Measurements from ENCODE around the gene LEMD2.

LEMD2 gene

DNA sequence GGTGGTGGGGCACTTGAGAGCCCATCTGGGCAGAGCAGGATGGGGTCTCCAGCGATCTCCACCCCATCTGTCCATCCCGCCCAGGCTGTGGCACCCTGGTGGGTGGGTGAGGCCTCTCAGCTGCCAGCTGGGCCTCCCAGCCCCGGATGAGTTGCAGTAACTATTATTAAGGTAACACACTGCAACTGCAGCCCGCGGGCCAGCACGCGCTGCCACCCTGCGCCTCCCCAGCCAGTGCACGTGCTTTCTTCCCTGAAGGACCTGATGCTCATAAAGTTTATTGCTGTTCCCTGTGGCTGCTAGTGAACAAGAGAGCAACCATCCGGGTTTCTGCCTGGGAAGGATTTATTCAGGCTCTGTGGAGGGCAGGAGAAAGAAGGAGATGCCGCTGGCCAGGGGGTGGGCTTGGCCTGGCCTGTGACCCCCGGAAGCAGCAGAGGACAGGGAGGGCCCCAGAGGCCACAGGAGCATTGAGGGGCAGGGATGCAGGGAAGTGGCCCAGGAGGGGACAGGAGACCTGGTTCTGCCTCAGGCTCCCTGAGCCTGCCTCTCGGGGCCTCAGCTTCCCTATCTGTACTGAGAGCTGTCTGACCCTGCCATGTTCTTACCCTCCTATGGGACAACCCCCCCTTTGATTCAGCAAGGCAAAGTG is 43.9 kb downstream of the LEMD2 start:
- Histone ChIP-seq H3K4me3 (replicated peaks; ENCODE audit: low read depth, low read length) (no peak overlapping the region), H3K27me3 (replicated peaks; ENCODE audit: control insufficient read depth, insufficient read depth, low read length) (no peaks in the 10 kb centered on the region; the same call in 1 of the 2 replicates), H3K36me3 (ENCODE audit: control insufficient read depth, insufficient read depth, low read length) (no peaks in the 10 kb centered on the region)
- TF ChIP-seq, protein P1, sequence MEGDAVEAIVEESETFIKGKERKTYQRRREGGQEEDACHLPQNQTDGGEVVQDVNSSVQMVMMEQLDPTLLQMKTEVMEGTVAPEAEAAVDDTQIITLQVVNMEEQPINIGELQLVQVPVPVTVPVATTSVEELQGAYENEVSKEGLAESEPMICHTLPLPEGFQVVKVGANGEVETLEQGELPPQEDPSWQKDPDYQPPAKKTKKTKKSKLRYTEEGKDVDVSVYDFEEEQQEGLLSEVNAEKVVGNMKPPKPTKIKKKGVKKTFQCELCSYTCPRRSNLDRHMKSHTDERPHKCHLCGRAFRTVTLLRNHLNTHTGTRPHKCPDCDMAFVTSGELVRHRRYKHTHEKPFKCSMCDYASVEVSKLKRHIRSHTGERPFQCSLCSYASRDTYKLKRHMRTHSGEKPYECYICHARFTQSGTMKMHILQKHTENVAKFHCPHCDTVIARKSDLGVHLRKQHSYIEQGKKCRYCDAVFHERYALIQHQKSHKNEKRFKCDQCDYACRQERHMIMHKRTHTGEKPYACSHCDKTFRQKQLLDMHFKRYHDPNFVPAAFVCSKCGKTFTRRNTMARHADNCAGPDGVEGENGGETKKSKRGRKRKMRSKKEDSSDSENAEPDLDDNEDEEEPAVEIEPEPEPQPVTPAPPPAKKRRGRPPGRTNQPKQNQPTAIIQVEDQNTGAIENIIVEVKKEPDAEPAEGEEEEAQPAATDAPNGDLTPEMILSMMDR (IDR thresholded peaks at IDR 0.05; ENCODE audit: insufficient read depth, low read length, poor library complexity, severe bottlenecking) = no peak
- no peak for DNase-seq (ENCODE audit: extremely low read depth, insufficient read length)

DNA sequence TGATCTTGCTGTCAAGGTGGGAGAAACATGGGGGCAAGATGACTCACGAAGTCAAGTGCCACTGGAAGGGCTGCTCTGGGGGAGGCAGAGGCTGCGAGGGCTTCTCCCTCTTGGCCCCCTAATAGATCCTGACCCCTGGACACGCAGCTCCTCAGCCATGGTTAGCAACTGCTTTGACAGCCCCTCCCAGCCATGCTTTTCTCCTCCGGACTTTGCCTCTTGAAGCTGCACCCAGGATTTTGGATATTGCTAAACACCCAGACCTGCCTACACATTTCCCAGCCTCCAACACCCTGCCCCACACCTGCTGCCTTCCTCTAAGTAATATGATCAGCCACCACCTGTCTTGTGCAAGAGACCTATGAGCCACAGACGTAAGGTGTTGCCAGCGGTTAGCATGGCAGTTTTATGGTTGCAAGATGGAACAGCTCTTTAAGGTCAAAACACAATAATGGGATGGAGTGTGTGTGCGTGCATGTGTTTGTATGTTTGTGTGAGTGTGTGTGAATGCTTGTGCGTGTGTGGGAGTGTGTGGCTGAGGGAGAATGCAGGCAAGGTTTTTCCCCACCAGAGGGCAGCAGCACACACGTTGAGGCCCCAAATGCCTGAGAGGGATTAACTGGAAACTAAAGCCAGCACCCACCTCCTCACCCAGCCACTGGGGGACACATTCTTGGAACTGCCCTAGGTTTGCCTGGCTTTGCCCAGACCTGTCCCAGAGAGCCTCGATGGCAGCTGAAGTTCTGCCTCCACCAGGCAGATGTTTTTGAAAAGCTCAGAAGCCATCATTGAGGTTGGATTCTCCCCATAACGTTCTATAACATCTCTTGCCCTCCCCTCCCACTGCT is 44.7 kb downstream of the LEMD2 start:
- TF ChIP-seq, protein P1 (IDR thresholded peaks at IDR 0.05; ENCODE audit: insufficient read depth, low read length, poor library complexity, severe bottlenecking) = peak; percentile 91
- Histone ChIP-seq H3K4me3 (replicated peaks; ENCODE audit: low read depth, low read length) (no peak overlapping the region), H3K36me3 (ENCODE audit: control insufficient read depth, insufficient read depth, low read length) (no peaks in the 10 kb centered on the region), H3K27me3 (replicated peaks; ENCODE audit: control insufficient read depth, insufficient read depth, low read length) (no peaks in the 10 kb centered on the region; the same call in 1 of the 2 replicates)
- DNase-seq (ENCODE audit: extremely low read depth, insufficient read length) = peak; percentile 31

DNA sequence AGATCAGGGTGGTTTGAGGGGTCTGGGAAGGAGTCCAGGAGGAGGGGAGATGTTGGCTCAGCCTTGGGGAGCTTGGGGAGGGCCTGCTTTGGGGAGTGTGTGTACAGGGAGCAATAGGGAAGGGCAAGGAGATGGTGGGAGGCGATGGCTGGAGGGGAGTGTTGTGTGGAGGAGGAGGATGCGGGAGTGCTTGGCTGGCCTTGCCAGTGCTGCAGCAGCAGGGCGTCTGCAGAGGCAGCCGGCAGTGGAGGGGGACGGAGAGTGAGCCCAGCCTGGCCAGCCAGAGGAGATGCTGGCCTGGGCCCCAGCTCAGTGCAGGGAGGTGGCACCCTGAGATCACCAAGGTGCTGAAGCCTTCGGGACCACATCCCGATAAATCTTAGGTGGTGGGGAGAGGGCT is 46.1 kb downstream of the LEMD2 start:
- H3K4me3 ChIP-seq (replicated peaks; ENCODE audit: low read depth, low read length) = no peak overlapping the region

DNA sequence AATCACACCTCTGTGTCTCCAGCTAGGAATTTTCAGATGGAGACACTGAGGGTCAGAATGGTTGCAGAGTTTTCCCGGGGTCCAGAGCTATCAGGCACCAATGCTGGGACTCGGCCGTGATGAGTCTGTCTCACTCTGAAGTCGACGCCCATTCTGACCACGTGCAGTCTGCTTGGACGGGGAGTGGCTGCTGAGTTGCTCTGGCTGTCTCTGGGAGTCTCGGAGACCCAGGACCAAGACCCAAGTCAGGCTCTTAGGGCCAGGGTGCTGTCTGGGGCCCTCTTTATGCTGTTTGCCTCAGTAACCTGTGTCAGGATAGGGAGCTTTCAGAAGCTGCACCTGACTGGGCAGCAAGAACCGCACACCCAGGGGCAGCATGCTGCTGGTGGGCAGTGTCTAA is 46.8 kb downstream of the LEMD2 start:
- no peak for DNase-seq (ENCODE audit: extremely low read depth, insufficient read length)
- Histone ChIP-seq H3K27me3 (replicated peaks; ENCODE audit: control insufficient read depth, insufficient read depth, low read length) (no peaks in the 10 kb centered on the region), H3K36me3 (ENCODE audit: control insufficient read depth, insufficient read depth, low read length) (no peaks in the 10 kb centered on the region), H3K4me3 (replicated peaks; ENCODE audit: low read depth, low read length) (no peak overlapping the region)
- TF ChIP-seq, protein P1 (IDR thresholded peaks at IDR 0.05; ENCODE audit: insufficient read depth, low read length, poor library complexity, severe bottlenecking) = no peak

More for the DNA sequence above, 46.1 kb downstream of the LEMD2 start:
- H3K27me3 ChIP-seq (replicated peaks; ENCODE audit: control insufficient read depth, insufficient read depth, low read length) = no peaks in the 10 kb centered on the region; the same call in 1 of the 2 replicates
- no peak for DNase-seq (ENCODE audit: extremely low read depth, insufficient read length)
- H3K36me3 ChIP-seq (ENCODE audit: control insufficient read depth, insufficient read depth, low read length) = no peaks in the 10 kb centered on the region
- TF ChIP-seq, protein P1 (IDR thresholded peaks at IDR 0.05; ENCODE audit: insufficient read depth, low read length, poor library complexity, severe bottlenecking) = no peak

DNA sequence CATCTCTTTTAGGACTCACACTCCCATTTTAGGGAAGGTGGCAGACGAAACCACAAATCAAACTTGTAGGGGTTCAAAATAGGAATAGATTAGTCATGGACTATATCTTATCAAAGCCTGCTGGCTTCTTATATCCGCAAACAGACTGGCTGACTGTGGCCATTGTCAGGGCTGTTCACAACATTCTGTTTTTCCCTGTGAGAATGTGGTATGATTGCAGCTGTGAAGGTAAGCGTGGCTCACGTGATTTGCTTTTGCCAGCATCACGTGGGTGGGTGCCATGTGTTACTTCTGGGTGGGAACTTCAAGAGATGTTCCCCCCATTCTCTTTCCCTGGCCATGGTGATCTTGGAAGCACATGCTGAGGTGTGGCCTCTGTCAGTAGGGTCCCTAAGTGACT is 48.1 kb downstream of the LEMD2 start:
- DNase-seq (ENCODE audit: extremely low read depth, insufficient read length) = no peak
- Histone ChIP-seq H3K27me3 (replicated peaks; ENCODE audit: control insufficient read depth, insufficient read depth, low read length) (no peaks in the 10 kb centered on the region), H3K36me3 (ENCODE audit: control insufficient read depth, insufficient read depth, low read length) (no peaks in the 10 kb centered on the region), H3K4me3 (replicated peaks; ENCODE audit: low read depth, low read length) (no peak overlapping the region)
- TF ChIP-seq, protein P1 (IDR thresholded peaks at IDR 0.05; ENCODE audit: insufficient read depth, low read length, poor library complexity, severe bottlenecking) = no peak

All from GM06990 (cell line).